ENCODE results near the gene USP30.
"Not testable (repeated sequence)": the region's sequence is repeated elsewhere in the genome, so short reads cannot be mapped to it uniquely, and the experiment has no call there.

USP30 gene

GRCh38 chr12:109052414-109053323 lies at the start of gene USP30:
Gene USP30 (plus strand): TSS chr12:109052576. CDS start chr12:109052679, 103 bp downstream.
- DNase-seq (ENCODE audit: low read depth in 1 of 2, low spot score in 1 of 2): peak; percentile 67 to 75

GRCh38 chr12:109004017-109004416 lies 48.4 kb upstream of the USP30 start:
- no peak for DNase-seq (ENCODE audit: low read depth in 1 of 2, low spot score in 1 of 2)

- no peak for DNase-seq (ENCODE audit: low read depth in 1 of 2, low spot score in 1 of 2)
Measured at GRCh38 chr12:109009766-109010165, 42.6 kb upstream of the USP30 start.

GRCh38 chr12:109010259-109010658 lies 42.1 kb upstream of the USP30 start:
- no peak for DNase-seq (ENCODE audit: low read depth in 1 of 2, low spot score in 1 of 2)

- DNase-seq (ENCODE audit: low read depth in 1 of 2, low spot score in 1 of 2): no peak
Measured at GRCh38 chr12:109014984-109015765, 37.2 kb upstream of the USP30 start.

- DNase-seq (ENCODE audit: low read depth in 1 of 2, low spot score in 1 of 2): no peak
Measured at GRCh38 chr12:109016016-109016415, 36.4 kb upstream of the USP30 start.

- DNase-seq (ENCODE audit: low read depth in 1 of 2, low spot score in 1 of 2): no peak
Measured at GRCh38 chr12:109016978-109017377, 35.4 kb upstream of the USP30 start.

- DNase-seq (ENCODE audit: low read depth in 1 of 2, low spot score in 1 of 2): no peak
Measured at GRCh38 chr12:109018296-109018695, 34.1 kb upstream of the USP30 start.

GRCh38 chr12:109020146-109020795 lies 32.1 kb upstream of the USP30 start:
- DNase-seq (ENCODE audit: low read depth in 1 of 2, low spot score in 1 of 2): no peak

GRCh38 chr12:109020796-109021380 lies 31.5 kb upstream of the USP30 start, which contains the start of gene SVOP:
Gene SVOP (minus strand): TSS chr12:109021068. CDS start chr12:109020868, 200 bp downstream.
- DNase-seq (ENCODE audit: low read depth in 1 of 2, low spot score in 1 of 2): peak in 1 of 2 donors; percentile 7

- no peak for DNase-seq (ENCODE audit: low read depth in 1 of 2, low spot score in 1 of 2)
Measured at GRCh38 chr12:109027767-109028166, 24.6 kb upstream of the USP30 start.

- not testable (repeated sequence) for DNase-seq (ENCODE audit: low read depth in 1 of 2, low spot score in 1 of 2)
Measured at GRCh38 chr12:109028624-109029023, 23.8 kb upstream of the USP30 start.

GRCh38 chr12:109029411-109029810 lies 23.0 kb upstream of the USP30 start:
- DNase-seq (ENCODE audit: low read depth in 1 of 2, low spot score in 1 of 2): no peak

- DNase-seq (ENCODE audit: low read depth in 1 of 2, low spot score in 1 of 2): no peak
Measured at GRCh38 chr12:109033239-109034196, 18.9 kb upstream of the USP30 start.

GRCh38 chr12:109036975-109037374 lies 15.4 kb upstream of the USP30 start:
- no peak for DNase-seq (ENCODE audit: low read depth in 1 of 2, low spot score in 1 of 2)

GRCh38 chr12:109044241-109044640 lies 8.1 kb upstream of the USP30 start:
- no peak for DNase-seq (ENCODE audit: low read depth in 1 of 2, low spot score in 1 of 2)

- DNase-seq (ENCODE audit: low read depth in 1 of 2, low spot score in 1 of 2): no peak
Measured at GRCh38 chr12:109047081-109047805, 5.1 kb upstream of the USP30 start.

GRCh38 chr12:109048706-109049105 lies 3.7 kb upstream of the USP30 start:
- DNase-seq (ENCODE audit: low read depth in 1 of 2, low spot score in 1 of 2): not testable (repeated sequence)

GRCh38 chr12:109049794-109050193 lies 2.6 kb upstream of the USP30 start:
- not testable (repeated sequence) for DNase-seq (ENCODE audit: low read depth in 1 of 2, low spot score in 1 of 2)

Measured in stimulated activated CD4-positive, alpha-beta T cell treated with anti-CD3 and anti-CD28 coated beads, Interleukin-15, amount 100 ng/mL, for 1 hour (primary cell).